Measurements from ENCODE around the gene ZYX.

Gene ZYX

GRCh38 chr7:143396182-143396581 is 15.0 kb downstream of the ZYX start:
- DNase-seq (ENCODE audit: low read depth in 1 of 2, low spot score in 1 of 2) = no peak
- Histone ChIP-seq H3K27ac (replicated peaks) (no peak overlapping the region), H3K27me3 (ENCODE audit: insufficient read depth, poor library complexity, severe bottlenecking) (no peaks in the 10 kb centered on the region), H3K4me3 (replicated peaks; ENCODE audit: insufficient read depth, low read length) (no peak overlapping the region)
- TF ChIP-seq GABPA (IDR thresholded peaks at IDR 0.05; ENCODE audit: low read depth) (no peak), POLR2AphosphoS5 (IDR thresholded peaks at IDR 0.05; ENCODE audit: low read depth) (no peak), SPI1 (IDR thresholded peaks at IDR 0.05; ENCODE audit: borderline replicate concordance, low read depth) (no peak), REST (IDR thresholded peaks at IDR 0.05; ENCODE audit: insufficient replicate concordance, low read depth) (no peak), CTCF (IDR thresholded peaks at IDR 0.05; ENCODE audit: insufficient read depth, low read length) (no peak)

- H3K27ac ChIP-seq (replicated peaks) = no peak overlapping the region
- TF ChIP-seq GABPA (IDR thresholded peaks at IDR 0.05; ENCODE audit: low read depth) (no peak), CTCF (IDR thresholded peaks at IDR 0.05; ENCODE audit: insufficient read depth, low read length) (no peak), SPI1 (IDR thresholded peaks at IDR 0.05; ENCODE audit: borderline replicate concordance, low read depth) (no peak), REST (IDR thresholded peaks at IDR 0.05; ENCODE audit: insufficient replicate concordance, low read depth) (no peak), POLR2AphosphoS5 (IDR thresholded peaks at IDR 0.05; ENCODE audit: low read depth) (no peak)
- DNase-seq (ENCODE audit: low read depth in 1 of 2, low spot score in 1 of 2) = no peak
- no peaks in the 10 kb centered on the region for H3K27me3 ChIP-seq (ENCODE audit: insufficient read depth, poor library complexity, severe bottlenecking)
- H3K4me3 ChIP-seq (replicated peaks; ENCODE audit: insufficient read depth, low read length) = no peak overlapping the region
Observed at GRCh38 chr7:143396625-143397556, 15.7 kb downstream of the ZYX start.

- Histone ChIP-seq H3K27ac (replicated peaks) (no peak overlapping the region), H3K27me3 (ENCODE audit: insufficient read depth, poor library complexity, severe bottlenecking) (no peaks in the 10 kb centered on the region), H3K4me3 (replicated peaks; ENCODE audit: insufficient read depth, low read length) (no peak overlapping the region)
- TF ChIP-seq POLR2AphosphoS5 (IDR thresholded peaks at IDR 0.05; ENCODE audit: low read depth) = no peak
- TF ChIP-seq SPI1 (IDR thresholded peaks at IDR 0.05; ENCODE audit: borderline replicate concordance, low read depth) = no peak
- TF ChIP-seq REST (IDR thresholded peaks at IDR 0.05; ENCODE audit: insufficient replicate concordance, low read depth) = no peak
- no peak for TF ChIP-seq CTCF (IDR thresholded peaks at IDR 0.05; ENCODE audit: insufficient read depth, low read length)
- no peak for TF ChIP-seq GABPA (IDR thresholded peaks at IDR 0.05; ENCODE audit: low read depth)
- DNase-seq (ENCODE audit: low read depth in 1 of 2, low spot score in 1 of 2) = no peak
Observed at GRCh38 chr7:143397710-143398530, 16.8 kb downstream of the ZYX start.
